DND-41 (cell line): ENCODE results near the gene CACNA2D3.

ENCODE experiments used
- ATAC-seq: fragments of 200-7000 bp; cut with Tn5 transposase; 3 replicates; pipeline ENCODE4 v1.9.1; 2021; ENCODE audit warnings: low read depth; ENCODE audit not compliant: insufficient read depth
- DNase-seq: peaks from one replicate; pipeline ENCODE4 v3.0.0-alpha.2; 2020
- H2AFZ ChIP-seq: 2 replicates; pipeline ENCODE4 v1.6.0; 2012; ENCODE audit warnings: low read depth, low read length
- H3K27ac ChIP-seq: 2 replicates; pipeline ENCODE4 v1.5.1; 2012; ENCODE audit warnings: low read length, inconsistent platforms
- H3K27me3 ChIP-seq: fragments of 200-600 bp; sonication (generic); 2 replicates; pipeline ENCODE4 v1.6.0; 2012; ENCODE audit warnings: low read length, mild to moderate bottlenecking, inconsistent platforms; ENCODE audit not compliant: insufficient read depth, poor library complexity
- H3K36me3 ChIP-seq: 2 replicates; pipeline ENCODE4 v1.5.1; 2012; ENCODE audit warnings: low read length, inconsistent platforms; ENCODE audit not compliant: insufficient read depth
- H3K4me1 ChIP-seq: 2 replicates; pipeline ENCODE4 v1.5.1; 2012; ENCODE audit warnings: mild to moderate bottlenecking, low read length; ENCODE audit not compliant: insufficient read depth
- H3K4me2 ChIP-seq: 2 replicates; pipeline ENCODE4 v1.6.0; 2012; ENCODE audit warnings: mild to moderate bottlenecking, moderate library complexity, low read length, inconsistent platforms; ENCODE audit not compliant: insufficient read depth
- H3K4me3 ChIP-seq, 2 experiments: fragments of 200-600 bp in 1 of 2; shearing (Covaris generic) in 1 of 2; 2 replicates each; pipeline ENCODE4 v1.5.1; 2012 to 2016; ENCODE audit warnings: inconsistent platforms in 2 of 2, low read length in 2 of 2, mild to moderate bottlenecking in 2 of 2, low read depth in 1 of 2, moderate library complexity in 1 of 2
- H3K79me2 ChIP-seq: 2 replicates; pipeline ENCODE4 v1.6.0; 2012; ENCODE audit warnings: low read length, inconsistent platforms; ENCODE audit not compliant: insufficient read depth
- H3K9ac ChIP-seq: 2 replicates; pipeline ENCODE4 v1.6.0; 2012; ENCODE audit warnings: low read depth, mild to moderate bottlenecking, inconsistent platforms, low read length, moderate library complexity
- H3K9me3 ChIP-seq: 2 replicates; pipeline ENCODE4 v1.5.1; 2012; ENCODE audit warnings: low read length, moderate library complexity, mild to moderate bottlenecking, inconsistent platforms; ENCODE audit not compliant: insufficient read depth, severe bottlenecking
- H4K20me1 ChIP-seq: 2 replicates; pipeline ENCODE4 v1.6.0; 2012; ENCODE audit warnings: low read length; ENCODE audit not compliant: insufficient read depth
- EZH2 ChIP-seq: IDR thresholded peaks from 3 replicates; pipeline ENCODE4 v1.6.1; 2012; ENCODE audit warnings: borderline replicate concordance, low read depth, mild to moderate bottlenecking, moderate library complexity, low read length, inconsistent platforms; ENCODE audit not compliant: severe bottlenecking
- TF ChIP-seq, protein P1 (sequence below): IDR thresholded peaks from 2 replicates; pipeline ENCODE4 v1.5.1; 2012; ENCODE audit warnings: borderline replicate concordance, low read length, moderate library complexity, mild to moderate bottlenecking; ENCODE audit not compliant: poor library complexity, severe bottlenecking; ENCODE audit errors: extremely low read depth

CACNA2D3 gene

DNA sequence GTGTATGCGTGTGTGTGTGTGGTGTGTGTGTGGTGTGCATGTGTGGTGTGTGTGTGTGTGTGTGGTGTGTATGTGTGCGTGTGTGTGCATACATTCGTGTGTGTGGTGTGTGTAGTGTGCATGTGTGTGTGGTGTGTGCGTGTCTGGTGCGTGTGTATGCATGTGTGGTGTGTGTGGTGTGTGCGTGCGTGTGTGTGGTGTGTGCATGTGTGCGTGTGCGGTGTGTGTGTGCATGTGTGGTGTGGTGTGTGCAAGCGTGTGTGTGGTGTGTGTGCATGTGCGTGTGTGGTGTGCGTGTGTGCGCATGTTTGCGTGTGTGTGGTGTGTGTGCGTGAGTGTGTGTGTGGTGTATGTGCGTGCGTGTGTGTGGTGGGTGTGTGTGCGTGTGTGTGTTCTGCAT, 595.2 kb downstream of the CACNA2D3 start:
- TF ChIP-seq EZH2, result no peak
- TF ChIP-seq, protein P1, sequence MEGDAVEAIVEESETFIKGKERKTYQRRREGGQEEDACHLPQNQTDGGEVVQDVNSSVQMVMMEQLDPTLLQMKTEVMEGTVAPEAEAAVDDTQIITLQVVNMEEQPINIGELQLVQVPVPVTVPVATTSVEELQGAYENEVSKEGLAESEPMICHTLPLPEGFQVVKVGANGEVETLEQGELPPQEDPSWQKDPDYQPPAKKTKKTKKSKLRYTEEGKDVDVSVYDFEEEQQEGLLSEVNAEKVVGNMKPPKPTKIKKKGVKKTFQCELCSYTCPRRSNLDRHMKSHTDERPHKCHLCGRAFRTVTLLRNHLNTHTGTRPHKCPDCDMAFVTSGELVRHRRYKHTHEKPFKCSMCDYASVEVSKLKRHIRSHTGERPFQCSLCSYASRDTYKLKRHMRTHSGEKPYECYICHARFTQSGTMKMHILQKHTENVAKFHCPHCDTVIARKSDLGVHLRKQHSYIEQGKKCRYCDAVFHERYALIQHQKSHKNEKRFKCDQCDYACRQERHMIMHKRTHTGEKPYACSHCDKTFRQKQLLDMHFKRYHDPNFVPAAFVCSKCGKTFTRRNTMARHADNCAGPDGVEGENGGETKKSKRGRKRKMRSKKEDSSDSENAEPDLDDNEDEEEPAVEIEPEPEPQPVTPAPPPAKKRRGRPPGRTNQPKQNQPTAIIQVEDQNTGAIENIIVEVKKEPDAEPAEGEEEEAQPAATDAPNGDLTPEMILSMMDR, result no peak
- Histone ChIP-seq H3K79me2 (no peaks in the 10 kb centered on the region), H3K4me1 (no peaks in the 10 kb centered on the region), H3K9ac (no peak overlapping the region), H3K36me3 (no peaks in the 10 kb centered on the region), H3K4me2 (no peak overlapping the region), H3K4me3 (no peak overlapping the region), H2AFZ (no peak overlapping the region), H3K27ac (no peak overlapping the region), H3K27me3 (no peaks in the 10 kb centered on the region), H4K20me1 (no peaks in the 10 kb centered on the region), H3K9me3 (no peaks in the 10 kb centered on the region)
- ATAC-seq, result no peak
- no peak for DNase-seq

DNA sequence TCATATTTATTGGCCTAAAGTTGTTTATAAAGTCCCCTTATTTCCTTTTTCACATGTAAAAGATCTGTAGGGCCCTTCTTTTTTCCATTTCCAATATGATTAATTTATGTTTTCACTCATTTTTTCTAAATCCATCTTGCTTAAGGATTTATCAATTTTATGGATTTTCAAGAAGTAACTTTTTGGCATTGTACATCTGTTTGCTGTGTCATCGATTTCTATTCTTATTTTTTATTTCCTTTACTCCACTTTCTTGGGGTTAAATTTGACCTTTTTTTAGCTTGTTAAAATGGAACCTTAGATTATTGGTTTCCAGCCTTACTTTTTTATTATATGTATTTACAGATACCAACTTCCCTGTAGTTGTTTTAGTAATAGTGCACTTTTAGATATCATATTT, 597.6 kb downstream of the CACNA2D3 start:
- TF ChIP-seq EZH2, result no peak
- TF ChIP-seq, protein P1, result no peak
- Histone ChIP-seq H3K79me2 (no peaks in the 10 kb centered on the region), H3K27ac (no peak overlapping the region), H3K36me3 (no peaks in the 10 kb centered on the region), H3K27me3 (no peaks in the 10 kb centered on the region), H2AFZ (no peak overlapping the region), H3K4me1 (no peaks in the 10 kb centered on the region), H3K9me3 (no peaks in the 10 kb centered on the region), H3K4me3 (no peak overlapping the region), H4K20me1 (no peaks in the 10 kb centered on the region), H3K4me2 (no peak overlapping the region), H3K9ac (no peak overlapping the region)
- ATAC-seq, result no peak
- DNase-seq, result no peak

DNA sequence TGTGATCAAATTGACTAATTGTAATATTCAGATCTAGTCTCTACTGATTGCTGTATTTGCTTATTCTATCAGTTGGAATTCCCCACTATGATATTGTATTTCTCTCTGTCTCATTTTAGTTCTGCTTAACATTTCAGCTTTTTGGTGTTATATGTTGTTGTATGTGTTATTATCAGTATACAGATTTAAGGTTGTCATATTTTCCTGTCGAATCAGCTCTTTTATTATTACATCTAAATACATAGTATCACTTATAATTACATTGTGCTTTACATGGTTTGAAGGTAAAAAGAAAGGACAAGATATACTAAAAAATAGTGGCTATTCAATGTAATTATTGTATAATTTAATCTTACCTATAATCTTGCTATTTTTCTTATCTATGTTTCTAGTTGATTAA, 598.3 kb downstream of the CACNA2D3 start:
- DNase-seq (no peak), ATAC-seq (no peak)
- TF ChIP-seq, protein P1, result no peak
- TF ChIP-seq EZH2, result no peak

DNA sequence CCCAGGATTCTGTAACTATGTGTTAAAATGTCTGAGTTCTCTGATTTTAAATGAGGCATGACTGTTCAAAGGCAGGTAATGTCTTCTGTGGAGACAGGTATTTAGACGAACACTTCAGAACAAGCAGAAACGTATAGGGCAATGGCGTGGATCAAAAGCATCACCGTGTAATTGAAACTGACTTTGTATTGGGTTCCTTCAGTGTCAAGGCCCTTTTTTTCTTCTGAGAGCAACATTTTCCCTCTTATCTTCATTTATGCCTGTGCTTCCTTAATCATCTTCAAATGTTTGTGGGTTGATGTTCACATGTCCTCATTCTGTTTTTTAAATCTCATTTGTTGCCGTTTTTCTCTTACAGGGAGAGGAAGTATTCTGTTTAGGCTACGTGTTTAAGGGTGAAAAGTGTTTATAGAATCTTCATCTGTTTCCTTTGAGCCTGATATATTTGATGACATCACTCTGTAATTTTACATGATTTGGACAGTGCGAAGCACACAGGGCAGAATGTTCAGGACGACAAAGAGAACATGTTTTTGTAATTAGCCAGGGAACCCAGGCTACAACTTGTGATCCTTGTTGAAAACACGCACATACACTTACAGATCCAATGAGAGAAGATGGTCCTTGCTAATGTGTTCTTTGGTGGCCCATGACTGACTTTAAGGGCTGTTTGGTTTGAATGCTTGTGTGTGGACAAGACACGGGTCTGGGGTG, 609.5 kb downstream of the CACNA2D3 start:
- Histone ChIP-seq H3K9ac (no peak overlapping the region), H3K79me2 (no peaks in the 10 kb centered on the region), H4K20me1 (no peaks in the 10 kb centered on the region), H3K4me1 (no peaks in the 10 kb centered on the region), H3K9me3 (no peaks in the 10 kb centered on the region), H2AFZ (no peak overlapping the region), H3K4me3 (no peak overlapping the region), H3K4me2 (no peak overlapping the region), H3K27me3 (no peaks in the 10 kb centered on the region), H3K27ac (no peak overlapping the region), H3K36me3 (no peaks in the 10 kb centered on the region)
- DNase-seq (no peak), ATAC-seq (no peak)
- TF ChIP-seq EZH2, result no peak
- TF ChIP-seq, protein P1, result no peak

More for the DNA sequence above, 598.3 kb downstream of the CACNA2D3 start:
- Histone ChIP-seq H3K27me3 (no peaks in the 10 kb centered on the region), H3K4me3 (no peak overlapping the region), H3K9me3 (no peaks in the 10 kb centered on the region), H3K4me1 (no peaks in the 10 kb centered on the region), H2AFZ (no peak overlapping the region), H3K9ac (no peak overlapping the region), H3K4me2 (no peak overlapping the region), H3K36me3 (no peaks in the 10 kb centered on the region), H4K20me1 (no peaks in the 10 kb centered on the region), H3K27ac (no peak overlapping the region), H3K79me2 (no peaks in the 10 kb centered on the region)
